Neural progenitor cell (in vitro differentiated cells): Measurements from ENCODE around the gene SLC35E2B. TPM values are rescaled to one million over a fixed set of nuclear protein-coding genes. Genes with fewer than 3 reads are reported as not detected.
A peak's percentile ranks its signal among the peaks of the same experiment; 100 is the strongest.

Experiments used
- DNase-seq: peaks from one replicate; pipeline ENCODE4 v3.0.0-alpha.2; 2016; ENCODE audit warnings: low spot score
- H2AFZ ChIP-seq: fragments of 200-600 bp; sonication (generic); replicated peaks from 2 replicates; pipeline ENCODE4 v1.6.1; 2016; ENCODE audit warnings: antibody characterized with exemption
- H3F3A ChIP-seq: fragments of 200-600 bp; sonication (generic); 2 replicates; pipeline ENCODE4 v1.6.1; 2016; ENCODE audit warnings: antibody characterized with exemption, low read depth
- H3K27ac ChIP-seq: fragments of 200-600 bp; sonication (generic); 2 replicates; pipeline ENCODE4 v1.5.1; 2016; ENCODE audit warnings: mild to moderate bottlenecking
- H3K27me3 ChIP-seq: fragments of 200-600 bp; sonication (generic); 2 replicates; pipeline ENCODE4 v1.6.1; 2016; ENCODE audit warnings: mild to moderate bottlenecking, moderate library complexity
- H3K36me3 ChIP-seq: fragments of 200-600 bp; sonication (generic); 2 replicates; pipeline ENCODE4 v1.5.1; 2016
- H3K4me1 ChIP-seq: fragments of 200-600 bp; sonication (generic); 2 replicates; pipeline ENCODE4 v1.6.1; 2016; ENCODE audit warnings: mixed run types
- H3K4me2 ChIP-seq: fragments of 200-600 bp; sonication (generic); 2 replicates; pipeline ENCODE4 v1.6.1; 2016
- H3K4me3 ChIP-seq: fragments of 200-600 bp; sonication (generic); 2 replicates; pipeline ENCODE4 v1.5.1; 2016
- H3K79me2 ChIP-seq: fragments of 200-600 bp; sonication (generic); 2 replicates; pipeline ENCODE4 v1.6.1; 2016; ENCODE audit warnings: low read depth
- H3K9ac ChIP-seq: fragments of 200-600 bp; sonication (generic); 2 replicates; pipeline ENCODE4 v1.6.1; 2016
- H3K9me3 ChIP-seq: fragments of 200-600 bp; sonication (generic); 2 replicates; pipeline ENCODE4 v1.5.1; 2016; ENCODE audit warnings: low read depth
- H4K20me1 ChIP-seq: fragments of 200-600 bp; sonication (generic); 2 replicates; pipeline ENCODE4 v1.6.1; 2016; ENCODE audit warnings: low read depth
- H3K27ac Mint-ChIP-seq: 3 replicates; pipeline ENCODE4 v1.8.0; 2021; ENCODE audit warnings: mixed read lengths
- H3K27me3 Mint-ChIP-seq: 2 replicates; pipeline ENCODE4 v1.8.0; 2022; ENCODE audit warnings: low read depth, mild to moderate bottlenecking, inconsistent platforms, moderate library complexity, mixed read lengths; ENCODE audit not compliant: insufficient read depth
- H3K36me3 Mint-ChIP-seq: 3 replicates; pipeline ENCODE4 v1.8.0; 2021; ENCODE audit warnings: mixed read lengths
- H3K4me1 Mint-ChIP-seq: 3 replicates; pipeline ENCODE4 v1.8.0; 2021; ENCODE audit warnings: mixed read lengths
- H3K4me3 Mint-ChIP-seq: 3 replicates; pipeline ENCODE4 v1.8.0; 2021; ENCODE audit warnings: mild to moderate bottlenecking, moderate library complexity, mixed read lengths
- H3K9me3 Mint-ChIP-seq: 3 replicates; pipeline ENCODE4 v1.8.0; 2020; ENCODE audit warnings: mixed read lengths
- EZH2 ChIP-seq: fragments of 200-600 bp; sonication (generic); IDR thresholded peaks from 2 replicates; pipeline ENCODE4 v1.6.1; 2017; ENCODE audit warnings: antibody characterized with exemption, mild to moderate bottlenecking, moderate library complexity
- EZH2phosphoT487 ChIP-seq: fragments of 200-600 bp; sonication (generic); IDR thresholded peaks from 2 replicates; pipeline ENCODE4 v1.6.1; 2017; ENCODE audit warnings: antibody characterized with exemption
- total RNA-seq: library from RNA; depleted of rRNA; stranded (reverse); fragments of >200 nt; gene quantifications from 2 replicates; pipeline ENCODE4 v1.2.3, GENCODE V29; 2015; ENCODE audit warnings: low replicate concordance
- TF ChIP-seq, protein P1 (sequence below): fragments of 200-600 bp; sonication (generic); IDR thresholded peaks from 2 replicates; pipeline ENCODE4 v1.5.1; 2017; ENCODE audit warnings: antibody characterized with exemption, mild to moderate bottlenecking

SLC35E2B gene
- total RNA-seq, 1 donor from 2014 or later, result 49.4 TPM

DNA sequence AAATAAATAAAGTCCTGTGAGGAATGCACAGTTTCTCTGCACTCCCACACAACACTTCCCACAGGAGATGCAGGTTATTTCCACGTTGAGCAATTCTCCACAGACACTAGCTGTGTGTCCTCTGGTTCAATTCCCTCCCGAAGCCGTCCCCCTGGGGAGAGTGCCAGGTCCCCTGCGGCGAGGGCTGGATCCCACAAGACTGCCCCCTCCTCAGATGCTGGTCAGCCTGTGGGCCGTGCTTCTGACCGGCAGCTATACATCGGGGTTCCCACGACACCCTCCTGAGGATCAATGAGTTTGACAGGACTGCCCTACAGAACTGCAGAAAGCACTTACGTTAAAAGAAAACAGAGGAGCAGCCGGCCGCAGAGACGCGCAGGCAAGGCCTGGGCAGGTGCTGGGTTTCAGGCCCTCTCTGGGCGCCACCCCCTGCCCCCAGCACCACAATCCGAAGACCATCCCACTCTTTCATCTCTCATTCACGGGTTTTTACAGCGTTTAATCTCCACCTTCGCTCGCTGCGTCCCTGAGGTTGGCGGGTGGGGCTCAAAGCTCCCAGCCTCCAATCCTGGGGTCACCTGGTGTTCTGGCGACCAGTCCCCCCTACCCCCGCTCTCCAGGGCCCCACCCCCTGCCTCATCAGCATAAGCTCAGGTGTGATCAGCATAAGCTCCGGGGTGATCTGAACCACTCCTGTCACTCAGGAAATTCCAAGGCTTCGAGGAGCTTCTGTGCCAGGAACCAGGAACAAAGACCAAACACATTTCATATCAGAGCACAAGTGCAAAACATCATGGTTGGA is 9.3 kb downstream of the SLC35E2B start:
- no peak overlapping the region for H3K4me3 Mint-ChIP-seq
- peak overlapping the region; percentile 60 for H3K27ac Mint-ChIP-seq
- Histone ChIP-seq H2AFZ (no peak overlapping the region), H3K4me1 (no peaks in the 10 kb centered on the region), H3K27me3 (no peaks in the 10 kb centered on the region), H3K4me3 (no peak overlapping the region), H3K4me2 (no peak overlapping the region), H4K20me1 (peaks cover 77% of the 10 kb centered on the region), H3F3A (peaks cover 3% of the 10 kb centered on the region), H3K79me2 (peaks cover 98% of the 10 kb centered on the region), H3K36me3 (no peaks in the 10 kb centered on the region), H3K9ac (no peak overlapping the region), H3K27ac (no peak overlapping the region), H3K9me3 (no peaks in the 10 kb centered on the region)
- TF ChIP-seq EZH2, result no peak
- no peak for TF ChIP-seq EZH2phosphoT487
- TF ChIP-seq, protein P1, sequence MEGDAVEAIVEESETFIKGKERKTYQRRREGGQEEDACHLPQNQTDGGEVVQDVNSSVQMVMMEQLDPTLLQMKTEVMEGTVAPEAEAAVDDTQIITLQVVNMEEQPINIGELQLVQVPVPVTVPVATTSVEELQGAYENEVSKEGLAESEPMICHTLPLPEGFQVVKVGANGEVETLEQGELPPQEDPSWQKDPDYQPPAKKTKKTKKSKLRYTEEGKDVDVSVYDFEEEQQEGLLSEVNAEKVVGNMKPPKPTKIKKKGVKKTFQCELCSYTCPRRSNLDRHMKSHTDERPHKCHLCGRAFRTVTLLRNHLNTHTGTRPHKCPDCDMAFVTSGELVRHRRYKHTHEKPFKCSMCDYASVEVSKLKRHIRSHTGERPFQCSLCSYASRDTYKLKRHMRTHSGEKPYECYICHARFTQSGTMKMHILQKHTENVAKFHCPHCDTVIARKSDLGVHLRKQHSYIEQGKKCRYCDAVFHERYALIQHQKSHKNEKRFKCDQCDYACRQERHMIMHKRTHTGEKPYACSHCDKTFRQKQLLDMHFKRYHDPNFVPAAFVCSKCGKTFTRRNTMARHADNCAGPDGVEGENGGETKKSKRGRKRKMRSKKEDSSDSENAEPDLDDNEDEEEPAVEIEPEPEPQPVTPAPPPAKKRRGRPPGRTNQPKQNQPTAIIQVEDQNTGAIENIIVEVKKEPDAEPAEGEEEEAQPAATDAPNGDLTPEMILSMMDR, result no peak
- peaks cover 2% of the 10 kb centered on the region for H3K9me3 Mint-ChIP-seq
- peak; percentile 16 for DNase-seq
- peaks cover 17% of the 10 kb centered on the region for H3K4me1 Mint-ChIP-seq
- H3K36me3 Mint-ChIP-seq, result peaks cover 10% of the 10 kb centered on the region
- peaks cover 4% of the 10 kb centered on the region for H3K27me3 Mint-ChIP-seq

DNA sequence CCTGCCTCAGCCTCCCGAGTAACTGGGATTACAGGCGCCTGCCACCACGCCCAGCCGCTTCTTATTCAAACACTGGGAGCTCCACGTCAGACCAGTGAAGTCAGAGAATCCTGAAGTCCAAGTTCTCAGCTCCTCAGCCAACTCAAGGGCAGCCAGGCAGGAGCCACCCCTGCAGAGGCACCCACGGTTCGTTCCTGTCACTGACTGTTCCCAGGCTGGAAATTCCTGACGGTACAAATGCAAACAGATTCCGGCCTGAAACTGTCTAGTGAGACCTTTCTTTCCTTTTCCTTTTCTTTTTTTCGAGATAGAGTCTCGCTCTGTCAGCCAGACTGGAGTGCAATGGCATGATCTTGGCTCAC is 11.7 kb downstream of the SLC35E2B start:
- Histone ChIP-seq H3K4me3 (no peak overlapping the region), H3K9ac (no peak overlapping the region), H3K36me3 (no peaks in the 10 kb centered on the region), H3K4me2 (no peak overlapping the region), H3F3A (no peaks in the 10 kb centered on the region), H3K27me3 (no peaks in the 10 kb centered on the region), H3K79me2 (peaks cover 82% of the 10 kb centered on the region), H4K20me1 (peaks cover 71% of the 10 kb centered on the region), H3K4me1 (no peaks in the 10 kb centered on the region), H3K27ac (no peak overlapping the region), H3K9me3 (no peaks in the 10 kb centered on the region), H2AFZ (no peak overlapping the region)
- no peaks in the 10 kb centered on the region for H3K9me3 Mint-ChIP-seq
- no peak overlapping the region for H3K4me3 Mint-ChIP-seq
- no peak for DNase-seq
- peaks cover 2% of the 10 kb centered on the region for H3K27me3 Mint-ChIP-seq
- TF ChIP-seq, protein P1, result no peak
- TF ChIP-seq EZH2 (no peak), EZH2phosphoT487 (no peak)
- peaks cover 17% of the 10 kb centered on the region for H3K4me1 Mint-ChIP-seq
- no peak overlapping the region for H3K27ac Mint-ChIP-seq
- peaks cover 6% of the 10 kb centered on the region for H3K36me3 Mint-ChIP-seq

DNA sequence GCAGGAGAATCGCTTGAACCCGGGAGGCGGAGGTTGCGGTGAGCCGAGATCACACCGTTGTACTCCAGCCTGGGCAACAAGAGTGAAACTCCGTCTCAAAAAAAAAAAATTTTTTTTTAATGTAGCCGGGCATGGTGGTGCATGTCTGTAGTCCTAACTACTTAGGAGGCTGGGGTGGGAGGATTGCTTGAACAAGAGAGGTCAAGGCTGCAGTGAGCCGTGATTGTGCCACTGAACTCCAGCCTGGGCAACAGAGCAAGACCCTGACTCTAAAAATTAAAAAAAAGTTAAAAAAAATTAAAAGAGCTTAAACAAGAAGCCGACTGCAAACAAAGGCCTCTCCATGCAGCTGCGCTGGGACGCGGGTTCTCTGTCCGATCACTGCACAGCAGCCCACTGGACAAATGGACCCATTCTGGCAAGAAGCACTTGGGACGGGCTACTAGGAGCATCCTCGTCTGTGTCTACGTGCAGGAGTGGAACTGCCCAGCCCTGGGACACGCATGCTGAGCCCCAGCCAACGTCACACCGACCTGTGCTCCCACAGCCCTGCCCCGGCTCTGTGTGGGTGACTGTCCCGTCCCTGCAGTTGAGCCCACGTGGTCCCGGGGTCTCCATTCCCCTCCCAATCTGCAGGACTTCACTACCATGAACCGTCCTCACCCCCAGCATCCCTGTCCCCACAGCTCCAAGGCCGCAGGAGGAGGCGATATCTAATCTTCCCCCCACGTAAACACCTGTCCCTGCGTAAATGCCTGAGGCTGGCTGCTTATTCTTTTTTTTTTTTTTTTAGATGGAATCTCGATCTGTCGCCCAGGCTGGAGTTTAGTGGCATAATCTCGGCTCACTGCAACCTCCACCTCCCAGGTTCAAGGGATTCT is 12.3 kb downstream of the SLC35E2B start:
- no peak for TF ChIP-seq EZH2phosphoT487
- no peak for TF ChIP-seq EZH2
- TF ChIP-seq, protein P1, result no peak
- no peaks in the 10 kb centered on the region for H3K9me3 ChIP-seq
- H2AFZ ChIP-seq, result no peak overlapping the region
- H3K27me3 ChIP-seq, result no peaks in the 10 kb centered on the region
- Mint-ChIP-seq H3K4me1 (peaks cover 15% of the 10 kb centered on the region), H3K9me3 (no peaks in the 10 kb centered on the region), H3K27me3 (peaks cover 2% of the 10 kb centered on the region), H3K36me3 (peaks cover 4% of the 10 kb centered on the region), H3K27ac (no peak overlapping the region), H3K4me3 (no peak overlapping the region)
- H3K9ac ChIP-seq, result no peak overlapping the region
- H3K79me2 ChIP-seq, result peaks cover 75% of the 10 kb centered on the region
- no peak overlapping the region for H3K4me2 ChIP-seq
- DNase-seq, result no peak
- no peaks in the 10 kb centered on the region for H3K4me1 ChIP-seq
- H3K4me3 ChIP-seq, result no peak overlapping the region
- peaks cover 66% of the 10 kb centered on the region for H4K20me1 ChIP-seq
- no peaks in the 10 kb centered on the region for H3K36me3 ChIP-seq
- H3K27ac ChIP-seq, result no peak overlapping the region
- H3F3A ChIP-seq, result no peaks in the 10 kb centered on the region
